Measurements from ENCODE around the gene STPG2.

DNA sequence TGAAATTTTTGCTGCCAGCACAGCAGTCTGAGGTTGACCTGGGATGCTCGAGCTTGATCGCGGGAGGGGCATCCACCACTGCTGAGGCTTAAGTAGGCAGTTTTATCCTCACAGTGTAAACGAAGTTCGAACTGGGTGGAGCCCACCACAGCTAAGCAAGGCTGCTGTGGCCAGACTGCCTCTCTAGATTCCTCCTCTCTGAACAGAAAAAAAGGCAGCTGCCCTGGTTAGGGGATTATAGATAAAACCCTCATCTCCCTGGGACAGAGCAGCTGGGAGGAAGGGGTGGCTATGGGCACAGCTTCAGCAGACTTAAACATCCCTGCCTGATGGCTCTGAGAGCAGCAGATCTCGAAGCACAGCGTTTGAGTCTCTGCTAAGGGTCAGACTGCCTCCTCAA lies 314.6 kb downstream of the STPG2 start:
- TF ChIP-seq, protein P1, sequence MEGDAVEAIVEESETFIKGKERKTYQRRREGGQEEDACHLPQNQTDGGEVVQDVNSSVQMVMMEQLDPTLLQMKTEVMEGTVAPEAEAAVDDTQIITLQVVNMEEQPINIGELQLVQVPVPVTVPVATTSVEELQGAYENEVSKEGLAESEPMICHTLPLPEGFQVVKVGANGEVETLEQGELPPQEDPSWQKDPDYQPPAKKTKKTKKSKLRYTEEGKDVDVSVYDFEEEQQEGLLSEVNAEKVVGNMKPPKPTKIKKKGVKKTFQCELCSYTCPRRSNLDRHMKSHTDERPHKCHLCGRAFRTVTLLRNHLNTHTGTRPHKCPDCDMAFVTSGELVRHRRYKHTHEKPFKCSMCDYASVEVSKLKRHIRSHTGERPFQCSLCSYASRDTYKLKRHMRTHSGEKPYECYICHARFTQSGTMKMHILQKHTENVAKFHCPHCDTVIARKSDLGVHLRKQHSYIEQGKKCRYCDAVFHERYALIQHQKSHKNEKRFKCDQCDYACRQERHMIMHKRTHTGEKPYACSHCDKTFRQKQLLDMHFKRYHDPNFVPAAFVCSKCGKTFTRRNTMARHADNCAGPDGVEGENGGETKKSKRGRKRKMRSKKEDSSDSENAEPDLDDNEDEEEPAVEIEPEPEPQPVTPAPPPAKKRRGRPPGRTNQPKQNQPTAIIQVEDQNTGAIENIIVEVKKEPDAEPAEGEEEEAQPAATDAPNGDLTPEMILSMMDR (IDR thresholded peaks at IDR 0.05), result no peak
- no peak for TF ChIP-seq POLR2A (IDR thresholded peaks at IDR 0.05)
